ENCODE measurements around the gene STAT1.

- TF ChIP-seq CTCF (conservative IDR thresholded peaks at IDR 0.05; ENCODE audit: low read depth, low read length) (no peak), EZH2 (IDR thresholded peaks at IDR 0.05; ENCODE audit: borderline replicate concordance, low read depth, low read length, poor library complexity, severe bottlenecking) (no peak)
These were observed 24.3 kb upstream of the STAT1 start for GRCh38 chr2:191038241-191038725.
